Fibroblast of peridontal ligament (primary cell): Measurements from ENCODE around the gene ETV5.
A peak's percentile ranks its signal among the peaks of the same experiment; 100 is the strongest.
"Not testable (repeated sequence)": the region's sequence is repeated elsewhere in the genome, so short reads cannot be mapped to it uniquely, and the experiment has no call there.

Experiments used
- DNase-seq: peaks from one replicate; pipeline ENCODE4 v3.0.0-alpha.2; 2010; ENCODE audit errors: extremely low read depth

Gene ETV5

DNA sequence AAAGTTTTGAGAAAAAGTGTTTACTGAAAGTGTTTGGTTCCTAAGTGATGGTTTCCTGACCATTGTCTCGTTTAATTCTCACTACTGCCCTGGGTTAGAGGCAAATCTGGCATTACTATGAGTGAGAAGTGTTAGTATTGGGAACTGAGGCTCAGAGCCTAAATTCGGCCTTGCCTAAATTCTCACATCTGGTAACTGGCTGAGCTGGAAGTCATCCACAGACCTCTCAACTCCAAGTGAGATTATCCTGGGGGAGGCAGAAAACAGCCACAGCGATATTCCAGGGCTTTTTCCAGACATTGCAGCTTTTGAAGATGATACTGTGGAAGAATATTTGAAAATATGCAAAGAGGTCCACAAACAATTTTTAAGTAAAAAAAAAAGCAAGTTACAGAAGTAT lies 86.0 kb downstream of the ETV5 start:
- DNase-seq = peak; percentile 58

- peak; percentile 97 for DNase-seq
Observed at GRCh38 chr3:186021673-186022362, 87.1 kb downstream of the ETV5 start.

GRCh38 chr3:186021250-186021649 lies 87.6 kb downstream of the ETV5 start:
- DNase-seq = not testable (repeated sequence)

DNA sequence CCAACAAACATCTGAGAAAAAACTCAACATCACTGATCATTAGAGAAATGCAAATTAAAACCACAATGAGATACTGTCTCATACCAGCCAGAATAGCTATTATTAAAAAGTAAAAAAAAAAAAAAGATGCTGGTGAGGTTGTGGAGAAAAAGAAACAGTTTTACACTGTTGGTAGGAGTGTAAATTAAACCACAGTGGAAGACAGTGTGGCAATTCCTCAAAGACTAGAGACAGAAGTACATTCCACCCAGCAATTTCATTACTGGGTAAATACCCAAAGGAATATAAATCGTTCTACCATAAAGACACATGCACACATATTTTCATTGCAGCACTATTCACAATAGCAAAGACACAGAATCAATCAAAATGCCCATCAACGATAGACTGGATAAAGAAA lies 89.6 kb downstream of the ETV5 start:
- DNase-seq = not testable (repeated sequence)

DNA sequence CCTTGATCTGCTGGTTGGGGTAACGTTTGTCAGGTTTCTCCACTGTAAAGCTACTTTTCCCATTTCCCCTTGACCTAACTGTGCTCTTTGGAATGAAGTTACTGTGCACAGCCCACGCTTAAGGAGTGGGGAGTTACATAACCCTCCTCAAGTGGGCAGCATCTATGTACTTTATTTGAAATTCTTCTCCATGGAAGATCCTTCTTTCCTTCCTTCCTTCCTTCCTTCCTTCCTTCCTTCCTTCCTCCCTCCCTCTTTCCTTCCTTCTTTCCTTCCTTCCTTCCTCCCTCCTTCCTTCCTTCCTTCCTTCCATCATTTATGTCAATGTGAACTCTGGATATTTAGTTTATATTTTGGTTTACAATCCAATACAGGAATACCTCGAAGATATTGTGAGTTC lies 94.0 kb downstream of the ETV5 start:
- DNase-seq = no peak

GRCh38 chr3:186013312-186013711 lies 95.6 kb downstream of the ETV5 start:
- no peak for DNase-seq

GRCh38 chr3:186012137-186012536 lies 96.8 kb downstream of the ETV5 start:
- DNase-seq = no peak

- no peak for DNase-seq
Observed at GRCh38 chr3:186004671-186005070, 104.2 kb downstream of the ETV5 start.

GRCh38 chr3:186004209-186004608 lies 104.7 kb downstream of the ETV5 start:
- no peak for DNase-seq

- no peak for DNase-seq
Observed at GRCh38 chr3:186003610-186004009, 105.3 kb downstream of the ETV5 start.

- peak; percentile 50 for DNase-seq
Observed at GRCh38 chr3:186002884-186003472, 105.9 kb downstream of the ETV5 start.

- DNase-seq = no peak
Observed at GRCh38 chr3:186001842-186002241, 107.0 kb downstream of the ETV5 start.

DNA sequence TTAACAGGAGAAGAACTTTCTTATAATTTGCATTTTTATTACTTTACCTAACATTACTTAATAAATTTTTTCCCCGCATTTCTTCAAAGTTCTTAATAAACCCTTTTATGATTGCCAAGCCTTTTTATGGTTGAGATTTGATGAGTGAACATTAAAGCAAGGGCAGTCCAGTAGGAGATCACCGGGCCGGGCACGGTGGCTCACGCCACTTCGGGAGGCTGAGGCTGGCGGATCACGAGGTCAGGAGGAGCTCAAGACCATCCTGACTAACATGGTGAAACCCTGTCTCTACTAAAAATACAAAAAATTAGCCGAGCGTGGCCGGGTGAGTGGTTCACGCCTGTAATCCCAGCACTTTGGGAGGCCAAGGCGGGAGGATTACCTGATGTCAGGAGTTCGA lies 109.7 kb downstream of the ETV5 start:
- no peak for DNase-seq

- no peak for DNase-seq
Observed at GRCh38 chr3:185998136-185998535, 110.8 kb downstream of the ETV5 start.

GRCh38 chr3:185997130-185997529 lies 111.8 kb downstream of the ETV5 start:
- DNase-seq = no peak
